ENCODE data around the gene RSBN1L. TPM values are rescaled to one million over a fixed set of nuclear protein-coding genes. Genes with fewer than 3 reads are reported as not detected.

Gene RSBN1L
- total and polyA plus RNA-seq, 2 of the 8 experiments (the other 6 are each of a cell fraction or from before 2014, with no cell fraction given): 4.1 to 22.1 TPM

DNA sequence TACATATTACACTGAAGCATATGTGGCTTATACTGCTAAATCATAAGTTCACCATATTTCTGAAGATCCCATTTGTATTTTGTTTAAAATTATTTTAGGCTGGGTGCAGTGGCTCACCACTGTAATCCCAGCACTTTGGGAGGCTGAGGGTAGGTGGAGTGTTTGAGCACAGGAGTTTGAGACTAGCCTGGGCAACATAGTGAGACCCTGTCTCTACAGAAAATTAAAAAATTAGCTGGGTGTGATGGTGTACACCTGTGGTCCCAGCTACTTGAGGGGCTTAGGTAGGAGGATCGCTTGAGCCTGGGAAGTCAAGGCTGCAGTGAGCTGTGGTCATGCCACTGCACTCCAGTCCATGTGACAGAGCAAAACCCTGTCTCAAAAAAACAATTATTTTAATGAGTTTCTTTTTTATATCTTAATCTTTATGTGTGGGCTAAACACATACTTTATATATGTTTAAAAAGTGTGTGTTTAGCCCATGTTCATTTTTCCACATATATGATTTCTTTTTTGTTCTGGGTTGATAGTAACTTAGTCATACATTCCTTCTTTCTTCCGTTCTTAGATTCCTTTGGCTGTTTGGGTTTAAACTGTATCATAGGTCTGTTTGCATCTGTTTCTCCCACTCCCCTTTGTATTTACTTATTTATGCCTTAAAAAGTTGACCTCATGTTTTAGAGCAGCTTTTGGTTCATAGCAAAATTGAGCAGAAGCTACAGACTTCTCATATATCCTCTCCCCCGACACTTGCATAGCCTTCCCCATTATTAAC, 33.5 kb downstream of the RSBN1L start:
- DNase-seq (ENCODE audit: low read depth in 1 of 2, low spot score in 2 of 2): no peak
- Histone ChIP-seq H2BK120ac (replicated peaks; ENCODE audit: low read depth, low read length) (no peak overlapping the region), H2BK5ac (ENCODE audit: low read depth, low read length) (no peak overlapping the region), H3K4me1 (replicated peaks in 1 of 4; ENCODE audit: control insufficient read depth in 3 of 4, insufficient read depth in 4 of 4, low read length in 3 of 4) (peaks cover 2 to 9% (median 5%) of the 10 kb centered on the region in 4 experiments; a peak in 6 of 7 replicates), H3K27me3 (replicated peaks in 1 of 4; ENCODE audit: control insufficient read depth in 3 of 4, extremely low read depth in 1 of 4, insufficient read depth in 3 of 4, low read length in 3 of 4) (no peaks in the 10 kb centered on the region), H3K36me3 (ENCODE audit: control insufficient read depth in 2 of 4, insufficient read depth in 4 of 4, low read length in 3 of 4) (no peaks in the 10 kb centered on the region), H2BK15ac (ENCODE audit: low read length) (no peak overlapping the region), H3K23me2 (ENCODE audit: low read depth, low read length) (no peaks in the 10 kb centered on the region), H4K5ac (ENCODE audit: insufficient read length, low read depth, low read length) (no peak overlapping the region), H3K18ac (ENCODE audit: extremely low read depth, low read length) (no peak overlapping the region), H3K27ac (ENCODE audit: low read depth, low read length) (no peak overlapping the region), H2AK5ac (ENCODE audit: low read depth, low read length) (no peak overlapping the region), H3K4ac (replicated peaks; ENCODE audit: insufficient read length, low read depth, low read length) (no peak overlapping the region), H3K79me2 (ENCODE audit: control insufficient read depth in 1 of 2, insufficient read depth in 2 of 2, low read length in 2 of 2) (peaks cover 0 to 80% of the 10 kb centered on the region in 2 experiments; a peak in 3 of 4 replicates), H4K20me1 (replicated peaks in 1 of 2; ENCODE audit: control insufficient read depth in 1 of 2, insufficient read depth in 2 of 2, low read length in 2 of 2) (peaks cover 0 to 2% of the 10 kb centered on the region in 2 experiments), H3K56ac (replicated peaks; ENCODE audit: insufficient read length, low read depth, low read length) (no peak overlapping the region), H3K4me3 (ENCODE audit: extremely low read depth in 1 of 4, insufficient read depth in 2 of 4, low read depth in 3 of 4, low read length in 4 of 4) (no peak overlapping the region), H3K14ac (ENCODE audit: insufficient read length) (no peak overlapping the region), H3K79me1 (ENCODE audit: low read depth, low read length) (peaks cover 3% of the 10 kb centered on the region; the same call in 1 of the 2 replicates), H3K4me2 (ENCODE audit: insufficient read depth in 1 of 2, low read depth in 2 of 2, low read length in 2 of 2) (no peak overlapping the region), H3K9ac (replicated peaks in 1 of 4; ENCODE audit: extremely low read depth in 1 of 4, low read depth in 3 of 4, low read length in 3 of 4) (no peak overlapping the region), H3K9me3 (ENCODE audit: insufficient read depth in 2 of 2, low read depth in 1 of 2, low read length in 1 of 2) (no peaks in the 10 kb centered on the region), H2BK12ac (ENCODE audit: low read depth, low read length) (no peak overlapping the region), H2BK20ac (ENCODE audit: low read length) (no peak overlapping the region), H2AFZ (ENCODE audit: low read length) (no peak overlapping the region), H4K91ac (replicated peaks; ENCODE audit: insufficient read length, low read length) (no peak overlapping the region), H4K8ac (ENCODE audit: extremely low read depth, insufficient read depth, low read length) (no peak overlapping the region), H3K23ac (ENCODE audit: insufficient read length) (no peak overlapping the region)
- WGBS, 2 experiments (ENCODE audit: extremely low coverage in 1 of 2, insufficient coverage in 1 of 2, insufficient read length in 1 of 2, insufficient replicate concordance in 2 of 2, low coverage in 1 of 2, low lambda C conversion rate in 2 of 2, missing lambda C conversion rate in 1 of 2): 86% methylated on average over 3 of the region's 3 CpGs; no CpG with 5 or more reads in 1 of the 2 experiments
- ChIA-PET CTCF (ENCODE audit: partially characterized antibody) (interaction anchor here (0.6 to 2.4 kb wide), 3 partner anchors 8 to 111 kb away, joined by 3 to 8 read pairs (median 3); no protein-coding TSS in a partner anchor), POLR2A (ENCODE audit: partially characterized antibody) (no interaction called here)
- TF ChIP-seq FOSL1 (IDR thresholded peaks at IDR 0.05; ENCODE audit: insufficient read depth, low read depth, low read length): no peak
- TF ChIP-seq JUND (IDR thresholded peaks at IDR 0.05; ENCODE audit: low read length): no peak
- TF ChIP-seq SP4 (IDR thresholded peaks at IDR 0.05; ENCODE audit: low read length): no peak
- TF ChIP-seq EGR1 (IDR thresholded peaks at IDR 0.05; ENCODE audit: borderline replicate concordance, low read depth, low read length): no peak
- no peak for TF ChIP-seq CREB1 (IDR thresholded peaks at IDR 0.05)
- TF ChIP-seq SIRT6 (IDR thresholded peaks at IDR 0.05; ENCODE audit: low read length): no peak
- FAIRE-seq: no peak

Measured in H1 (cell line).